Measurements from ENCODE around the gene DGCR8.

DGCR8 gene

DNA sequence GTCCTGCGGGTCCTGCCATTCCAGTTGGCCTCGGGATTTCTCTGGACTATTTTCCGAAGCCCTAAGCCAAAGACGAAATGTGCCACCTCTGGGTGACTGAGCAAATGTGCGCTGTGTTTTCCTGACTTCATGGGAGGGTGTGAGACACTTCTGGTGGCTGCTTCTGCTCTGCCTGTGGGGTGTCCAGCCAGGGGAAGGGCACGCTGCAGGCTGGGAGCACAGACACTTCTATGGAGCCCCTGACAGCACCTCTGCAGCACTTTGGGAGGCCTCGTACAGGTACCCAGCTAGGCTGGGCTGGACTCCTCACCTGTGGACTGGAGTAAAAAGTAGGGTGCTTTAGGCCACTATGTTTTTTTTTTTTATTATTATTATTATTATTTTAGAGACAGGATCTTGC, 41.5 kb upstream of the DGCR8 start:
- ATAC-seq: no peak
- TF ChIP-seq ARNTL (CRISPR knock-in tag; IDR thresholded peaks at IDR 0.05; ENCODE audit: borderline replicate concordance, low read depth) (no peak), ZC3H10 (CRISPR knock-in tag; IDR thresholded peaks at IDR 0.05) (no peak), ZFP30 (CRISPR knock-in tag; IDR thresholded peaks at IDR 0.05) (no peak), ESRRG (CRISPR knock-in tag; IDR thresholded peaks at IDR 0.05) (no peak), OSR1 (CRISPR knock-in tag; IDR thresholded peaks at IDR 0.05) (no peak), TCF4 (CRISPR knock-in tag; IDR thresholded peaks at IDR 0.05; ENCODE audit: borderline replicate concordance) (no peak)
- TF ChIP-seq, protein P1, sequence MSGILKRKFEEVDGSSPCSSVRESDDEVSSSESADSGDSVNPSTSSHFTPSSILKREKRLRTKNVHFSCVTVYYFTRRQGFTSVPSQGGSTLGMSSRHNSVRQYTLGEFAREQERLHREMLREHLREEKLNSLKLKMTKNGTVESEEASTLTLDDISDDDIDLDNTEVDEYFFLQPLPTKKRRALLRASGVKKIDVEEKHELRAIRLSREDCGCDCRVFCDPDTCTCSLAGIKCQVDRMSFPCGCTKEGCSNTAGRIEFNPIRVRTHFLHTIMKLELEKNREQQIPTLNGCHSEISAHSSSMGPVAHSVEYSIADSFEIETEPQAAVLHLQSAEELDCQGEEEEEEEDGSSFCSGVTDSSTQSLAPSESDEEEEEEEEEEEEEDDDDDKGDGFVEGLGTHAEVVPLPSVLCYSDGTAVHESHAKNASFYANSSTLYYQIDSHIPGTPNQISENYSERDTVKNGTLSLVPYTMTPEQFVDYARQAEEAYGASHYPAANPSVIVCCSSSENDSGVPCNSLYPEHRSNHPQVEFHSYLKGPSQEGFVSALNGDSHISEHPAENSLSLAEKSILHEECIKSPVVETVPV (CRISPR knock-in tag; IDR thresholded peaks at IDR 0.05): no peak

DNA sequence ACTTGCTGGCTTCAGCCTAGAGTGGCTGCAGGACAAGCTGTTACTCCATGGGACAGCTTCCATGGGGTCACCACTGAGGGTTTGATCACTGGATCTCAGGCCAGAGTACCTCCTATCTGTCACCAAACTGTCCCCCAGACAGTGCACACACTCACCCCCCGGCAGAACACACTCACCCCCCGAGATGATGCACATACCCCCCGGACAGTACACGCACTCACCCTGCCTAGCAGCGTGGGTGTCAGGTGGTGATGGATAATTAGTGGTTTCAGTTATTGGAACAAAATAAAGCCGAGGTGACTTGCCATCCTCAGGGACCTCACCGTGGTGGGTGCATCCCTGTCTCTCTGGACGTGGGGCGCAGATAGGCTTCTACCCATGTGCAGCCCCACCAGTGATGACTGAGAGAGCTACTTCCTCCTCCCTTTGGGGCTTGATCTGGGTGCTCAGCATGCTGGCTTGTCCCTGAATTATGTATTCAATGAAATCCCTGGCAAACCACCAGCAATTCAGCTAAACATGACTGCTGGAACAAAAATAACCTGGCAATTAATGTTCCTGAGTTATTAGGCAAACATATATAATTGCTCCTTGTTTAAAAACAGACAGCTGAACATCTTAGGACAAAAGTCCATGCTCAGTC, 40.2 kb upstream of the DGCR8 start:
- TF ChIP-seq, protein P2, sequence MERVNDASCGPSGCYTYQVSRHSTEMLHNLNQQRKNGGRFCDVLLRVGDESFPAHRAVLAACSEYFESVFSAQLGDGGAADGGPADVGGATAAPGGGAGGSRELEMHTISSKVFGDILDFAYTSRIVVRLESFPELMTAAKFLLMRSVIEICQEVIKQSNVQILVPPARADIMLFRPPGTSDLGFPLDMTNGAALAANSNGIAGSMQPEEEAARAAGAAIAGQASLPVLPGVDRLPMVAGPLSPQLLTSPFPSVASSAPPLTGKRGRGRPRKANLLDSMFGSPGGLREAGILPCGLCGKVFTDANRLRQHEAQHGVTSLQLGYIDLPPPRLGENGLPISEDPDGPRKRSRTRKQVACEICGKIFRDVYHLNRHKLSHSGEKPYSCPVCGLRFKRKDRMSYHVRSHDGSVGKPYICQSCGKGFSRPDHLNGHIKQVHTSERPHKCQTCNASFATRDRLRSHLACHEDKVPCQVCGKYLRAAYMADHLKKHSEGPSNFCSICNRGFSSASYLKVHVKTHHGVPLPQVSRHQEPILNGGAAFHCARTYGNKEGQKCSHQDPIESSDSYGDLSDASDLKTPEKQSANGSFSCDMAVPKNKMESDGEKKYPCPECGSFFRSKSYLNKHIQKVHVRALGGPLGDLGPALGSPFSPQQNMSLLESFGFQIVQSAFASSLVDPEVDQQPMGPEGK (CRISPR knock-in tag; IDR thresholded peaks at IDR 0.05; ENCODE audit: borderline replicate concordance): no peak
- no peak for TF ChIP-seq SNAI2 (CRISPR knock-in tag; IDR thresholded peaks at IDR 0.05)
- no peak for ATAC-seq

DNA sequence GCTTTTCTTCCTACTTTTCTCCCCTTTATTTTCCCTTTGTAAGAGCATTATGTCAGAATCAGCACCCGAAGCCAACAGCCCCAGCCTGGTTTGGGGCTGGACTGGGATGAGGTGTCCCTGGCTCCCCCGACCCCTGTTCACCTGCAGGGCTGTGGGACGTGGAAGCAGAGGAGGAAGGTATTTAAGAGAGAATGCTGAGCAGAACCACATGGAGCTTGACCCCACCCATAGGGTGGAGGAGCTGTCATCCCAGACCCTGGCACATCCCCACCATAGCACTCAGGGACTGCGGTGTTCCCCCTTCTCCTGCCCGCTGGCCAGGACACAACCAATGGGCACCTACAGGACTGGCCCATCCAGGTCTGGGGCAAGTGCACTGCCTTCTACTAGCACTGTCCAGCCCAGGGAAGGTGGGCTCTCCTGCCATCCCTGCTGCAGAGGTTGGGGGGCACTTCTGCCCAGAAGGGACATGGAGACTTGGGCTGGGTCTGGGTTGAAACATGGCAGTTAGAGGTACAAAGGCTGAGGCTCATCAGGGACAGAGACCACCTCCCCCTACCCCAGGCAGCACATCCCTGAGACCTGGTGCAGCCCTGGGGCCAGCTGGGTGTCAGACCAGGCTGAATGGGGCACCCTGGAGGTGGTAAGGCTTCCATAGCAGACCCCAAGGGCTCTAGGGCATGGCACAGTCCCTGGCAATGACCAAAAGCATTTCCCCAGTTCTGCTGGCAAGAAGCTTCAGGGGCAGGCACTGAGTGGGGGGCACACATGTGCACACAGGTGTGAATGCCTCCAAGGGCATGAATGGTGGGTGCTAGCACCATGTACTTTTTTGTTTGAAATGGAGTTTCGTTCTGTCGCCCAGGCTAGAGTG, 39.5 kb upstream of the DGCR8 start:
- no peak for ATAC-seq
- TF ChIP-seq ZFP3 (CRISPR knock-in tag; IDR thresholded peaks at IDR 0.05): no peak
- no peak for TF ChIP-seq RARB (CRISPR knock-in tag; IDR thresholded peaks at IDR 0.05)
- TF ChIP-seq ARNTL (CRISPR knock-in tag; IDR thresholded peaks at IDR 0.05; ENCODE audit: borderline replicate concordance, low read depth): no peak
- no peak for TF ChIP-seq SNAI2 (CRISPR knock-in tag; IDR thresholded peaks at IDR 0.05)
- TF ChIP-seq, protein P3, sequence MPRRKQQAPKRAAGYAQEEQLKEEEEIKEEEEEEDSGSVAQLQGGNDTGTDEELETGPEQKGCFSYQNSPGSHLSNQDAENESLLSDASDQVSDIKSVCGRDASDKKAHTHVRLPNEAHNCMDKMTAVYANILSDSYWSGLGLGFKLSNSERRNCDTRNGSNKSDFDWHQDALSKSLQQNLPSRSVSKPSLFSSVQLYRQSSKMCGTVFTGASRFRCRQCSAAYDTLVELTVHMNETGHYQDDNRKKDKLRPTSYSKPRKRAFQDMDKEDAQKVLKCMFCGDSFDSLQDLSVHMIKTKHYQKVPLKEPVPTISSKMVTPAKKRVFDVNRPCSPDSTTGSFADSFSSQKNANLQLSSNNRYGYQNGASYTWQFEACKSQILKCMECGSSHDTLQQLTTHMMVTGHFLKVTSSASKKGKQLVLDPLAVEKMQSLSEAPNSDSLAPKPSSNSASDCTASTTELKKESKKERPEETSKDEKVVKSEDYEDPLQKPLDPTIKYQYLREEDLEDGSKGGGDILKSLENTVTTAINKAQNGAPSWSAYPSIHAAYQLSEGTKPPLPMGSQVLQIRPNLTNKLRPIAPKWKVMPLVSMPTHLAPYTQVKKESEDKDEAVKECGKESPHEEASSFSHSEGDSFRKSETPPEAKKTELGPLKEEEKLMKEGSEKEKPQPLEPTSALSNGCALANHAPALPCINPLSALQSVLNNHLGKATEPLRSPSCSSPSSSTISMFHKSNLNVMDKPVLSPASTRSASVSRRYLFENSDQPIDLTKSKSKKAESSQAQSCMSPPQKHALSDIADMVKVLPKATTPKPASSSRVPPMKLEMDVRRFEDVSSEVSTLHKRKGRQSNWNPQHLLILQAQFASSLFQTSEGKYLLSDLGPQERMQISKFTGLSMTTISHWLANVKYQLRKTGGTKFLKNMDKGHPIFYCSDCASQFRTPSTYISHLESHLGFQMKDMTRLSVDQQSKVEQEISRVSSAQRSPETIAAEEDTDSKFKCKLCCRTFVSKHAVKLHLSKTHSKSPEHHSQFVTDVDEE (CRISPR knock-in tag; IDR thresholded peaks at IDR 0.05): no peak
- no peak for TF ChIP-seq ZC3H10 (CRISPR knock-in tag; IDR thresholded peaks at IDR 0.05)
- no peak for TF ChIP-seq BACH2 (CRISPR knock-in tag; IDR thresholded peaks at IDR 0.05; ENCODE audit: borderline replicate concordance)
- TF ChIP-seq, protein P4, sequence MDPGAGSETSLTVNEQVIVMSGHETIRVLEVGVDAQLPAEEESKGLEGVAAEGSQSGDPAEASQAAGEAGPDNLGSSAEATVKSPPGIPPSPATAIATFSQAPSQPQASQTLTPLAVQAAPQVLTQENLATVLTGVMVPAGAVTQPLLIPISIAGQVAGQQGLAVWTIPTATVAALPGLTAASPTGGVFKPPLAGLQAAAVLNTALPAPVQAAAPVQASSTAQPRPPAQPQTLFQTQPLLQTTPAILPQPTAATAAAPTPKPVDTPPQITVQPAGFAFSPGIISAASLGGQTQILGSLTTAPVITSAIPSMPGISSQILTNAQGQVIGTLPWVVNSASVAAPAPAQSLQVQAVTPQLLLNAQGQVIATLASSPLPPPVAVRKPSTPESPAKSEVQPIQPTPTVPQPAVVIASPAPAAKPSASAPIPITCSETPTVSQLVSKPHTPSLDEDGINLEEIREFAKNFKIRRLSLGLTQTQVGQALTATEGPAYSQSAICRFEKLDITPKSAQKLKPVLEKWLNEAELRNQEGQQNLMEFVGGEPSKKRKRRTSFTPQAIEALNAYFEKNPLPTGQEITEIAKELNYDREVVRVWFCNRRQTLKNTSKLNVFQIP (CRISPR knock-in tag; IDR thresholded peaks at IDR 0.05; ENCODE audit: borderline replicate concordance, low read depth): no peak
- TF ChIP-seq ZNF8 (CRISPR knock-in tag; IDR thresholded peaks at IDR 0.05): no peak
- TF ChIP-seq ZFP30 (CRISPR knock-in tag; IDR thresholded peaks at IDR 0.05): no peak
- no peak for TF ChIP-seq TOX (CRISPR knock-in tag; IDR thresholded peaks at IDR 0.05; ENCODE audit: borderline replicate concordance)
- TF ChIP-seq OSR1 (CRISPR knock-in tag; IDR thresholded peaks at IDR 0.05): no peak
- TF ChIP-seq TCF4 (CRISPR knock-in tag; IDR thresholded peaks at IDR 0.05; ENCODE audit: borderline replicate concordance): no peak
- TF ChIP-seq CSDC2 (CRISPR knock-in tag; IDR thresholded peaks at IDR 0.05): no peak
- TF ChIP-seq, protein P1 (CRISPR knock-in tag; IDR thresholded peaks at IDR 0.05): no peak
- TF ChIP-seq, protein P2 (CRISPR knock-in tag; IDR thresholded peaks at IDR 0.05; ENCODE audit: borderline replicate concordance): no peak
- TF ChIP-seq ZNF70 (CRISPR knock-in tag; IDR thresholded peaks at IDR 0.05): no peak
- no peak for TF ChIP-seq ISL1 (CRISPR knock-in tag; IDR thresholded peaks at IDR 0.05)
- TF ChIP-seq ZNF565 (CRISPR knock-in tag; conservative IDR thresholded peaks at IDR 0.05; ENCODE audit: low read depth): no peak

Data from SK-N-SH treated with all-trans-retinoic acid at 6 μM for 48 hours (cell line).